Breast epithelium (tissue), 4 donors: Measurements from ENCODE around the gene SHMT1. TPM values are rescaled to one million over a fixed set of nuclear protein-coding genes. Genes with fewer than 3 reads are reported as not detected.
A peak's percentile ranks its signal among the peaks of the same experiment; 100 is the strongest.

Experiments used
- DNase-seq, 2 donors: peaks; one replicate each; pipeline ENCODE4 v3.0.0-alpha.2; 2019; ENCODE audit warnings: low spot score in 2 of 2
- H3K27ac ChIP-seq, 2 donors: fragments of 200-600 bp; sonication (generic) in 1 of 2; one replicate each; pipeline ENCODE4 v1.5.1; 2016 to 2019; ENCODE audit warnings: mild to moderate bottlenecking in 1 of 2
- H3K27me3 ChIP-seq, 2 donors: fragments of 200-600 bp; sonication (generic) in 1 of 2; one replicate each; pipeline versions ENCODE4 v1.5.1 to v1.6.0; 2017 to 2019; ENCODE audit warnings: control low read depth in 1 of 2, mild to moderate bottlenecking in 1 of 2
- H3K36me3 ChIP-seq: fragments of 200-600 bp; one replicate; pipeline ENCODE4 v1.5.1; 2019
- H3K4me1 ChIP-seq, 2 donors: fragments of 200-600 bp; sonication (generic); one replicate each; pipeline ENCODE4 v1.5.1; 2016 to 2019; ENCODE audit warnings: control low read depth in 1 of 2
- H3K4me3 ChIP-seq, 3 donors: fragments of 200-600 bp; sonication (generic); 1 replicate in 2 of 3; 2 replicates in 1 of 3; pipeline ENCODE4 v1.5.1; 2016 to 2019; ENCODE audit warnings: mild to moderate bottlenecking in 3 of 3, moderate library complexity in 2 of 3
- H3K9me3 ChIP-seq, 2 donors: fragments of 200-600 bp; sonication (generic) in 1 of 2; one replicate each; pipeline ENCODE4 v1.5.1; 2016 to 2019; ENCODE audit warnings: control low read depth in 1 of 2
- POLR2A ChIP-seq: fragments of 450-650 bp; IDR thresholded peaks from one replicate; pipeline ENCODE4 v1.6.1; 2016; ENCODE audit warnings: antibody characterized with exemption, mild to moderate bottlenecking, moderate library complexity
- POLR2AphosphoS5 ChIP-seq, 3 donors: sonication (generic); formaldehyde crosslinking; IDR thresholded peaks; one replicate each; pipeline ENCODE4 v1.6.1; 2017; ENCODE audit warnings: antibody characterized with exemption in 3 of 3
- intact Hi-C: fragments of 100-400 bp; cut with DNase I; formaldehyde crosslinking; loops from one replicate; pipeline ENCODE4 v1.15.1; 2023; ENCODE audit warnings: low total_unique reads
- total RNA-seq, 3 donors: library from RNA; depleted of rRNA; stranded (reverse); fragments of >200 nt; gene quantifications; one replicate each; pipeline ENCODE4 v1.1.0, GENCODE V29; 2016
- TF ChIP-seq, protein P1 (sequence below), 3 donors: fragments of 450-650 bp; IDR thresholded peaks; one replicate each; pipeline ENCODE4 v1.5.1; 2016 to 2017; ENCODE audit warnings: antibody characterized with exemption in 3 of 3, mild to moderate bottlenecking in 3 of 3, moderate library complexity in 3 of 3

Gene SHMT1
- total RNA-seq, 3 donors from 2014 or later = 38.3 to 144 (median 47.1) TPM

DNA sequence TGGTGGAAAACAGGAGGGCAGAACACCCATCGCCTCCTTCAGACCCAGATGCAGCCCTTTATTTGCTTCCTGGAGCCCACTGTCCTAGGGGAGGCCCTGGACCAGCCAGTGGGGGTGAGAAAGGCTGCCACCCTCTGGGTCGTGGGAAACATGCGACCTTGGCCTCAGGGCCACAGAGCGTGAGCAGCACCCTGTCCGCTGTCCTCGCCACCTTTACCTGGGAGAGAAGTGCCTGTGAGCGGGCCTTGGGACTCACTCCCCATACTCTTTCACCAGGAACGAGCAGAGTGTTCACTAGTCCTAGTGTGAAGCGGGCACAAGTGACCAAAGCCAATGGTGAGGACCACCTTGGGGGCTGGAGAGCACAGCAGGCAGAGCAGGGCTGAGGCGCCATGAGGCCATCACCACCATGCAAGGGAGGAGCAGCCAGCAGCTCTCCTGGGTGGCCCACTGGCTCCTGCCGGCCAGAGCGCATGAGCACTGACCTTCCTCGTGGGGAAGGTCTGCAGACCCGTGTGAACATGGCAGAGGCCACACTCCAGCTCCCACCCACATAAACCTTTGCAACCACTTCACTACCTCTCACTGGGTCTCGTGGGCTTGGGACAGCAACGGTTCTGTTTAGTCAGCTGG is 39.7 kb downstream of the SHMT1 start:
- Histone ChIP-seq H3K27ac (no peak overlapping the region), H3K27me3 (no peaks in the 10 kb centered on the region), H3K36me3 (peaks cover 11% of the 10 kb centered on the region), H3K9me3 (no peaks in the 10 kb centered on the region), H3K4me3 (no peak overlapping the region), H3K4me1 (peaks cover 9 to 25% of the 10 kb centered on the region in 2 donors)
- intact Hi-C loops = no loop called here
- TF ChIP-seq POLR2A (no peak), POLR2AphosphoS5 (IDR thresholded peaks at IDR 0.05) (no peak)
- TF ChIP-seq, protein P1, sequence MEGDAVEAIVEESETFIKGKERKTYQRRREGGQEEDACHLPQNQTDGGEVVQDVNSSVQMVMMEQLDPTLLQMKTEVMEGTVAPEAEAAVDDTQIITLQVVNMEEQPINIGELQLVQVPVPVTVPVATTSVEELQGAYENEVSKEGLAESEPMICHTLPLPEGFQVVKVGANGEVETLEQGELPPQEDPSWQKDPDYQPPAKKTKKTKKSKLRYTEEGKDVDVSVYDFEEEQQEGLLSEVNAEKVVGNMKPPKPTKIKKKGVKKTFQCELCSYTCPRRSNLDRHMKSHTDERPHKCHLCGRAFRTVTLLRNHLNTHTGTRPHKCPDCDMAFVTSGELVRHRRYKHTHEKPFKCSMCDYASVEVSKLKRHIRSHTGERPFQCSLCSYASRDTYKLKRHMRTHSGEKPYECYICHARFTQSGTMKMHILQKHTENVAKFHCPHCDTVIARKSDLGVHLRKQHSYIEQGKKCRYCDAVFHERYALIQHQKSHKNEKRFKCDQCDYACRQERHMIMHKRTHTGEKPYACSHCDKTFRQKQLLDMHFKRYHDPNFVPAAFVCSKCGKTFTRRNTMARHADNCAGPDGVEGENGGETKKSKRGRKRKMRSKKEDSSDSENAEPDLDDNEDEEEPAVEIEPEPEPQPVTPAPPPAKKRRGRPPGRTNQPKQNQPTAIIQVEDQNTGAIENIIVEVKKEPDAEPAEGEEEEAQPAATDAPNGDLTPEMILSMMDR (IDR thresholded peaks at IDR 0.05) = no peak
- no peak for DNase-seq

DNA sequence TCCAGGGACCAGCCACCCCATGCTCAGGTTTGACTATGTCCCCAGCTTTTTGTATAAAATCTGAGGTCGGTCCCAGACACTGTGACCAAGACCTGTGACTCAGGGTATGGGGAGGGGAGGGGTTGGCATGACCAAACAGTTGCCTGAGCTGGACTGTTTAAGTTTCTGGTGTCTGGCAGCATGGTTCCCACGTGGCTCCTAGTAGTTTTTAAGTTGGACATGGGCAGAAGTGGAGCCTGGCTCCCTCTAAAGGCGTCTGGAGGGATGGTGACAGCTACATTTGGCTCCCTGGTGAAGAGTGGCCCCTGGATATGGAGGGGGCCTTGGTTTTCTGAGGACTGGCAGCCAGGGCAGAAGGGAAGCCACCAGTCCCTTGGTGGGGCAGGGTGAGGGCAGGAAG is 40.3 kb downstream of the SHMT1 start:
- intact Hi-C loops = no loop called here
- Histone ChIP-seq H3K36me3 (peaks cover 11% of the 10 kb centered on the region), H3K9me3 (no peaks in the 10 kb centered on the region), H3K27ac (no peak overlapping the region), H3K4me3 (no peak overlapping the region), H3K27me3 (no peaks in the 10 kb centered on the region), H3K4me1 (peaks cover 13 to 31% of the 10 kb centered on the region in 2 donors)
- TF ChIP-seq, protein P1 (IDR thresholded peaks at IDR 0.05) = no peak
- TF ChIP-seq POLR2A (no peak), POLR2AphosphoS5 (IDR thresholded peaks at IDR 0.05) (no peak)
- DNase-seq = no peak

DNA sequence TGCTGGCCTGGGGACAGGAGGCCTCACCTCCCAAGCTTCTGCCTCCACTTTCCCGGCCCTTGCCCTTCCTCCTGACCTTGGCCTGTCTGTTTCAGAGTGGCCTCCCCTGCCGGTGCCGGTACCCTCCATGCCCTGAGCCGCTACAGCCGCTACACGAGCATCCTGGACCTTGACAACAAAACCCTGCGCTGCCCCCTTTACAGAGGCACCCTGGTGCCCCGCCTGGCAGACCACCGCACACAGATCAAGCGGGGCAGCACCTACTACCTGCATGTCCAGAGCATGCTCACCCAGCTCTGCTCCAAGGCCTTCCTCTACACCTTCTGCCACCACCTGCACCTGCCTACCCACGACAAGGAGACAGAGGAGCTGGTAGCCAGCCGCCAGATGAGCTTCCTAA is 40.8 kb downstream of the SHMT1 start:
- no peaks in the 10 kb centered on the region for H3K9me3 ChIP-seq
- no peak for DNase-seq
- no peak overlapping the region for H3K27ac ChIP-seq
- H3K4me3 ChIP-seq = no peak overlapping the region
- intact Hi-C loops = no loop called here
- H3K36me3 ChIP-seq = peaks cover 11% of the 10 kb centered on the region
- peaks cover 18 to 34% of the 10 kb centered on the region in 2 donors for H3K4me1 ChIP-seq
- no peaks in the 10 kb centered on the region for H3K27me3 ChIP-seq
- no peak for TF ChIP-seq POLR2A
- TF ChIP-seq POLR2AphosphoS5 (IDR thresholded peaks at IDR 0.05) = no peak
- TF ChIP-seq, protein P1 (IDR thresholded peaks at IDR 0.05) = no peak

DNA sequence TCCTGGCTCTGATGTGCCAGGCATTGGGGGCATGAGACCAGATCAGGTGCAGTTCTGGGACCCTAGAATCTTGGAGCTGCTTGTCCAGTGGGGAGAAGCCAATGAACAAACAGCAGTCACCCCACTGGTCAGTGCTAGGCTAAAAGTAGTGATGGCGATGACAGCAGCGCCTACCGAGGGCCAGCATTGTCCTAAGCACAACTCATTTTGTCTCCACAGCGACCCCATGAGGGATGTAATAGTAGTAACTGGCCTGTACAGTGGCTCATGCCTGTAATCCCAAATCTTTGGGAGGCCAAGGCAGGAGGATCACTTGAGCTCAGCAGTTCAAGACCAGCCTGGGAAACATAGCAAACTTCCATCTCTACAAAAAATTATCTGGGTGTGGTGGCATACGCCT is 42.0 kb downstream of the SHMT1 start:
- Histone ChIP-seq H3K4me3 (no peak overlapping the region), H3K36me3 (peaks cover 11% of the 10 kb centered on the region), H3K4me1 (peaks cover 18 to 47% of the 10 kb centered on the region in 2 donors), H3K9me3 (no peaks in the 10 kb centered on the region), H3K27me3 (no peaks in the 10 kb centered on the region), H3K27ac (no peak overlapping the region)
- no peak for DNase-seq
- no peak for TF ChIP-seq POLR2A
- TF ChIP-seq, protein P1 (IDR thresholded peaks at IDR 0.05) = no peak
- intact Hi-C loops = no loop called here

DNA sequence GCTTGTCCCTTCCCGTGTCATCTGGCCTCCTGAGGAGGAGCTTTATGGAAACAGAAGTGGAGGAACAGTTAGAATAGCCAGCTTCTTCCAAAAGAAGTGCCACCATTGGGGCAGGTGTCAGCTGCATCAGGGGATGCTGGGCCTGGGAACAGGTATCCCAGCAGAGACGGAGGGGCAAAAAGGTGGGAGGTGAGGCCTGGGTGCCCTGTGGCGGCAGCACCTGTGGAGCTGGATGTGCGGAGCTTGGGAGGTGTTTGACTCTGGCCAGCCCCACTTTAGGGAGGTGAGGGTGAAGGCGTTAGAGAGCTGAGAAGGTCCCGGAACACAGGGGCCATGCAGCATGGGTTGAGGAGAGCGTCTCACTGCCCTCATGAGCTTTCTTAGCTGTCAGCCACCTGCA is 43.0 kb downstream of the SHMT1 start:
- no peak for DNase-seq
- Histone ChIP-seq H3K9me3 (no peaks in the 10 kb centered on the region), H3K27me3 (no peaks in the 10 kb centered on the region), H3K4me3 (peak overlapping the region in 1 of 3 donors; percentile 94), H3K27ac (no peak overlapping the region), H3K4me1 (peaks cover 18 to 54% of the 10 kb centered on the region in 2 donors), H3K36me3 (peaks cover 11% of the 10 kb centered on the region)
- TF ChIP-seq, protein P1 (IDR thresholded peaks at IDR 0.05) = no peak
- no peak for TF ChIP-seq POLR2A
- intact Hi-C loops = no loop called here
